VCaP (cell line): ENCODE data around the gene SETD5.

Source experiments
- H3K27ac ChIP-seq: fragments of 450-650 bp; 2 replicates; pipeline ENCODE4 v1.5.1; 2017
- CTCF ChIP-seq: fragments of 450-650 bp; conservative IDR thresholded peaks from 2 replicates; pipeline ENCODE4 v1.5.1; 2017; ENCODE audit warnings: mild to moderate bottlenecking, moderate library complexity

SETD5 gene

GRCh38 chr3:9448643-9449042, 51.2 kb downstream of the SETD5 start:
- TF ChIP-seq CTCF, result no peak

GRCh38 chr3:9450126-9450525, 52.7 kb downstream of the SETD5 start:
- no peak overlapping the region for H3K27ac ChIP-seq
- TF ChIP-seq CTCF, result no peak

More at GRCh38 chr3:9448643-9449042, 51.2 kb downstream of the SETD5 start:
- H3K27ac ChIP-seq, result no peak overlapping the region

GRCh38 chr3:9450991-9451390, 53.6 kb downstream of the SETD5 start:
- no peak for TF ChIP-seq CTCF
- no peak overlapping the region; the same call in 1 of the 2 replicates for H3K27ac ChIP-seq

GRCh38 chr3:9452417-9452816, 55.0 kb downstream of the SETD5 start:
- no peak overlapping the region; the same call in 1 of the 2 replicates for H3K27ac ChIP-seq

GRCh38 chr3:9455596-9456131, 58.2 kb downstream of the SETD5 start:
- no peak for TF ChIP-seq CTCF
- H3K27ac ChIP-seq, result no peak overlapping the region

More at GRCh38 chr3:9452417-9452816, 55.0 kb downstream of the SETD5 start:
- no peak for TF ChIP-seq CTCF

- no peak for TF ChIP-seq CTCF
- H3K27ac ChIP-seq, result no peak overlapping the region
Observed at GRCh38 chr3:9467451-9467850, 70.0 kb downstream of the SETD5 start.

GRCh38 chr3:9468460-9468859, 71.0 kb downstream of the SETD5 start:
- no peak overlapping the region for H3K27ac ChIP-seq
- TF ChIP-seq CTCF, result no peak
